Cardiac septum (tissue), 1 donor: ENCODE data around the gene PEX6. TPM values are rescaled to one million over a fixed set of nuclear protein-coding genes. Genes with fewer than 3 reads are reported as not detected.

ENCODE experiments used
- DNase-seq: peaks from one replicate; pipeline ENCODE4 v3.0.0-alpha.2; 2020; ENCODE audit warnings: low spot score
- intact Hi-C: fragments of 100-400 bp; cut with DNase I; formaldehyde crosslinking; loops from one replicate; pipeline ENCODE4 v1.14.0; 2022
- total RNA-seq: library from RNA; stranded (reverse); fragmentation: NEBNext Ultra II Directional; extraction: Animal tissue kit (Norgen Biotek cat#: 25700); gene quantifications from one replicate; pipeline ENCODE4 v1.2.1, GENCODE V29; 2021
- donor health status: DM: no; HTN: no; CAD: no.

Gene PEX6
- total RNA-seq, 1 donor from 2014 or later, result 14.6 TPM

- DNase-seq, result no peak
- intact Hi-C loops, result no loop called here
Measured at GRCh38 chr6:42939810-42940167, 39.2 kb downstream of the PEX6 start.

- intact Hi-C loops, result no loop called here
Measured at GRCh38 chr6:42938987-42939809, 39.8 kb downstream of the PEX6 start.

GRCh38 chr6:42938428-42938796 is 40.6 kb downstream of the PEX6 start:
- intact Hi-C loops, result no loop called here
- no peak for DNase-seq

More at GRCh38 chr6:42938987-42939809, 39.8 kb downstream of the PEX6 start:
- DNase-seq, result no peak

- intact Hi-C loops, result no loop called here
- DNase-seq, result no peak
Measured at GRCh38 chr6:42937548-42938427, 41.2 kb downstream of the PEX6 start.

GRCh38 chr6:42936398-42936797 is 42.6 kb downstream of the PEX6 start:
- DNase-seq, result no peak
- intact Hi-C loops, result no loop called here

- DNase-seq, result no peak
- intact Hi-C loops, result no loop called here
Measured at GRCh38 chr6:42935322-42935721, 43.7 kb downstream of the PEX6 start.

- DNase-seq, result no peak
- intact Hi-C loops, result loop anchor here (5.0 kb wide), 2 partner anchors 44 to 119 kb away; partner anchors contain the start of genes CUL7 and PEX6
Measured at GRCh38 chr6:42933205-42933604, 45.8 kb downstream of the PEX6 start.

GRCh38 chr6:42932412-42932811 is 46.6 kb downstream of the PEX6 start:
- intact Hi-C loops, result loop anchor here (5.0 kb wide), 2 partner anchors 45 to 120 kb away; partner anchors contain the start of genes CUL7 and PEX6
- DNase-seq, result no peak

GRCh38 chr6:42929821-42930360 is 49.1 kb downstream of the PEX6 start:
- DNase-seq, result no peak
- intact Hi-C loops, result loop anchor here (5.0 kb wide), 2 partner anchors 47 to 122 kb away; partner anchors contain the start of genes CUL7 and PEX6

- intact Hi-C loops, result no loop called here
- DNase-seq, result peak; percentile 96
Measured at GRCh38 chr6:42928986-42929820, 49.8 kb downstream of the PEX6 start, which contains the start of gene CNPY3. Gene CNPY3 (plus strand): TSS chr6:42929480. CDS start chr6:42929571, 91 bp downstream.

- intact Hi-C loops, result no loop called here
Measured at GRCh38 chr6:42925248-42925857, 53.6 kb downstream of the PEX6 start.

GRCh38 chr6:42923666-42924065 is 55.3 kb downstream of the PEX6 start:
- intact Hi-C loops, result no loop called here
- no peak for DNase-seq

More at GRCh38 chr6:42925248-42925857, 53.6 kb downstream of the PEX6 start:
- no peak for DNase-seq

GRCh38 chr6:42921801-42922200 is 57.2 kb downstream of the PEX6 start:
- DNase-seq, result no peak
- intact Hi-C loops, result no loop called here

- DNase-seq, result no peak
- intact Hi-C loops, result no loop called here
Measured at GRCh38 chr6:42916288-42916687, 62.7 kb downstream of the PEX6 start.

GRCh38 chr6:42915732-42916131 is 63.2 kb downstream of the PEX6 start, which contains the start of gene PTCRA:
Gene PTCRA (plus strand): TSS chr6:42916053. CDS start chr6:42916070, 17 bp downstream.
- intact Hi-C loops, result no loop called here
- DNase-seq, result no peak

GRCh38 chr6:42914546-42914945 is 64.4 kb downstream of the PEX6 start:
- DNase-seq, result no peak
- intact Hi-C loops, result no loop called here
